Thymus (tissue), 11 donors: ENCODE data around the gene DOLPP1. TPM values are rescaled to one million over a fixed set of nuclear protein-coding genes. Genes with fewer than 3 reads are reported as not detected.

Experiments
- DNase-seq, 9 donors: peaks; one replicate each; pipeline ENCODE4 v3.0.0-alpha.2; 2013; ENCODE audit warnings: low spot score in 9 of 9, low read depth in 6 of 9, missing footprints in 1 of 9
- H3K27ac ChIP-seq, 2 donors: one replicate each; pipeline ENCODE4 v1.5.1; 2013; ENCODE audit warnings: control low read depth in 1 of 2, low read depth in 1 of 2, low read length in 1 of 2, mild to moderate bottlenecking in 1 of 2, moderate library complexity in 1 of 2
- H3K27me3 ChIP-seq, 2 donors: one replicate each; pipeline ENCODE4 v1.5.1; 2013; ENCODE audit warnings: low read length in 1 of 2; ENCODE audit not compliant: control insufficient read depth in 2 of 2, insufficient read depth in 1 of 2
- H3K36me3 ChIP-seq, 2 donors: one replicate each; pipeline ENCODE4 v1.5.1; 2013; ENCODE audit warnings: low read length in 1 of 2, mild to moderate bottlenecking in 1 of 2, moderate library complexity in 1 of 2; ENCODE audit not compliant: control insufficient read depth in 2 of 2, insufficient read depth in 2 of 2
- H3K4me1 ChIP-seq, 2 donors: one replicate each; pipeline ENCODE4 v1.5.1; 2013; ENCODE audit warnings: low read length in 2 of 2; ENCODE audit not compliant: control insufficient read depth in 2 of 2, insufficient read depth in 2 of 2
- H3K4me3 ChIP-seq, 2 donors: one replicate each; pipeline ENCODE4 v1.5.1; 2013; ENCODE audit warnings: low read length in 2 of 2, control low read depth in 1 of 2, mild to moderate bottlenecking in 1 of 2
- H3K9me3 ChIP-seq, 2 donors: one replicate each; pipeline ENCODE4 v1.5.1; 2013; ENCODE audit warnings: low read length in 1 of 2, mild to moderate bottlenecking in 1 of 2; ENCODE audit not compliant: control insufficient read depth in 2 of 2, insufficient read depth in 1 of 2
- WGBS: extraction: QIAGEN DNeasy Blood & Tissue Kit; methylation state at CpG from one replicate; pipeline ENCODE4 v1.1.7; 2013; 5-methylcytosine and 5-hydroxymethylcytosine counted together
- polyA plus RNA-seq: library from polyadenylated mRNA; stranded (reverse); fragments of 200-250 nt; gene quantifications from one replicate; pipeline ENCODE4 v1.2.3, GENCODE V29; 2013
- total RNA-seq: library from RNA; stranded (reverse); fragments of 120-200 nt; gene quantifications from one replicate; pipeline ENCODE4 v1.2.4, GENCODE V29; 2013
- donor health status: healthy.

DOLPP1 gene
- total and polyA plus RNA-seq, 2 donors, result 9.6 to 12.7 TPM

GRCh38 chr9:129078691-129079503, 2.0 kb upstream of the DOLPP1 start:
- peaks cover 2 to 7% of the 10 kb centered on the region in 2 donors for H3K36me3 ChIP-seq
- H3K9me3 ChIP-seq, result peaks cover 0 to 3% of the 10 kb centered on the region in 2 donors
- no peaks in the 10 kb centered on the region for H3K27me3 ChIP-seq
- DNase-seq, result no peak
- WGBS, result 91% methylated on average over 18 of the region's 18 CpGs
- H3K4me1 ChIP-seq, result peaks cover 10 to 22% of the 10 kb centered on the region in 2 donors
- no peak overlapping the region for H3K27ac ChIP-seq
- H3K4me3 ChIP-seq, result no peak overlapping the region

- Histone ChIP-seq H3K9me3 (peaks cover 0 to 3% of the 10 kb centered on the region in 2 donors), H3K27ac (no peak overlapping the region), H3K36me3 (peaks cover 8 to 16% of the 10 kb centered on the region in 2 donors), H3K4me3 (no peak overlapping the region), H3K27me3 (no peaks in the 10 kb centered on the region), H3K4me1 (peaks cover 10 to 22% of the 10 kb centered on the region in 2 donors)
- DNase-seq, result no peak
- WGBS, result 90% methylated on average over 13 of the region's 13 CpGs
Measured at GRCh38 chr9:129079829-129080228, 1.1 kb upstream of the DOLPP1 start.

- DNase-seq, result no peak
- WGBS, result 12% methylated on average over 12 of the region's 12 CpGs
- peaks cover 0 to 3% of the 10 kb centered on the region in 2 donors for H3K9me3 ChIP-seq
- H3K27ac ChIP-seq, result peak overlapping the region in 1 of 2 donors; percentile 0
- no peaks in the 10 kb centered on the region for H3K27me3 ChIP-seq
- H3K36me3 ChIP-seq, result peaks cover 12 to 20% of the 10 kb centered on the region in 2 donors
- peak overlapping the region; percentile 89 to 90 for H3K4me3 ChIP-seq
- H3K4me1 ChIP-seq, result peaks cover 10 to 22% of the 10 kb centered on the region in 2 donors
Measured at GRCh38 chr9:129080298-129080600, 662 bp upstream of the DOLPP1 start.

- H3K4me3 ChIP-seq, result peak overlapping the region; percentile 89 to 90
- WGBS, result 4% methylated on average over 30 of the region's 30 CpGs
- H3K9me3 ChIP-seq, result no peaks in the 10 kb centered on the region
- H3K27me3 ChIP-seq, result no peaks in the 10 kb centered on the region
- H3K27ac ChIP-seq, result peak overlapping the region; percentile 87 to 94
- H3K36me3 ChIP-seq, result peaks cover 24 to 32% of the 10 kb centered on the region in 2 donors
- H3K4me1 ChIP-seq, result peaks cover 10 to 22% of the 10 kb centered on the region in 2 donors
- no peak for DNase-seq
Measured at GRCh38 chr9:129081388-129081904, 535 bp downstream of the DOLPP1 start.

DNA sequence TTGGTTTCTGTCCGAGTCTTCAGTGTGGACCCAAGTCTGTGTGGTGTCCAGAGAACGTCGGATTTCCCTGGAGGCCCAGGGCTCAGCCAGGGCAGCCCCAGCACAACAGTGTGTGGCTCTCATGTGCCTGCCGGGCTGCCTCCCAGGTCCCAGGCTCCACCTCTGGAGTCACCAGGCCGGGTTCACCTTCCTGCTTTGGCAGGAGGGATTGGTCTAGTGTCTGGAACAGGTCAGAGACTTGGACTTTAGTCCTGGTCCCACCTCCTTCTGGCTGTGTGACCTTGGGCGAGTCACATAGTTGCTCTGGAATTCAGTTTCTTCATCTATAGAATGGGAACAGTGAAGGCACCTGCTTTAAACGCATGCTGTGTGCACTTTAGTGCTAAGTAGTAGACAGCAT, 3.2 kb downstream of the DOLPP1 start:
- peaks cover 43 to 56% of the 10 kb centered on the region in 2 donors for H3K36me3 ChIP-seq

DNA sequence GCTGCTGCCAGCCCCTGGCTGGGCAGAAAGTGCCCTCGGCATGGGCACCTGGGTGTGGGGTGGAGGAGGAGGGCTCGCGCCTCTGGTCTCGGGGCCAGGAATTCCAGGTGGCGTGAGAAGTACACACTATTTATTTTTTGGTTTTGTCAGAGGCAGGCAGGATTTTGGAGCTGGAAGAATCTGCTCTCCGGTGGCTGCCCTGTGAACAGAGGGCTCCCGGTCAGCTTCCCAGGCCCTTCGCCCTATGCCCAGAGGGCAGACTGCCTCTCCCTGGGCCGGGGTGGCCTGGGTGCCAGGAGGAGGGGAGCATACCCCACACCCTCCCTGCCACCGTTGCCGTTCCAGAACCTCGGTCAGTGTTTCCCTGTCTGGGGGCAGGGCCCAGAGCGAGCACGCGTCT, 8.3 kb downstream of the DOLPP1 start:
- 97% methylated on average over 15 of the region's 15 CpGs for WGBS
- Histone ChIP-seq H3K36me3 (peaks cover 55 to 63% of the 10 kb centered on the region in 2 donors), H3K4me1 (no peaks in the 10 kb centered on the region), H3K27ac (no peak overlapping the region), H3K4me3 (no peak overlapping the region), H3K27me3 (no peaks in the 10 kb centered on the region), H3K9me3 (no peaks in the 10 kb centered on the region)
- DNase-seq, result no peak

More for the DNA sequence above, 3.2 kb downstream of the DOLPP1 start:
- Histone ChIP-seq H3K27ac (no peak overlapping the region), H3K27me3 (no peaks in the 10 kb centered on the region), H3K4me3 (no peak overlapping the region), H3K4me1 (peaks cover 10 to 22% of the 10 kb centered on the region in 2 donors), H3K9me3 (no peaks in the 10 kb centered on the region)
- DNase-seq, result no peak
- WGBS, result 96% methylated on average over 7 of the region's 7 CpGs

DNA sequence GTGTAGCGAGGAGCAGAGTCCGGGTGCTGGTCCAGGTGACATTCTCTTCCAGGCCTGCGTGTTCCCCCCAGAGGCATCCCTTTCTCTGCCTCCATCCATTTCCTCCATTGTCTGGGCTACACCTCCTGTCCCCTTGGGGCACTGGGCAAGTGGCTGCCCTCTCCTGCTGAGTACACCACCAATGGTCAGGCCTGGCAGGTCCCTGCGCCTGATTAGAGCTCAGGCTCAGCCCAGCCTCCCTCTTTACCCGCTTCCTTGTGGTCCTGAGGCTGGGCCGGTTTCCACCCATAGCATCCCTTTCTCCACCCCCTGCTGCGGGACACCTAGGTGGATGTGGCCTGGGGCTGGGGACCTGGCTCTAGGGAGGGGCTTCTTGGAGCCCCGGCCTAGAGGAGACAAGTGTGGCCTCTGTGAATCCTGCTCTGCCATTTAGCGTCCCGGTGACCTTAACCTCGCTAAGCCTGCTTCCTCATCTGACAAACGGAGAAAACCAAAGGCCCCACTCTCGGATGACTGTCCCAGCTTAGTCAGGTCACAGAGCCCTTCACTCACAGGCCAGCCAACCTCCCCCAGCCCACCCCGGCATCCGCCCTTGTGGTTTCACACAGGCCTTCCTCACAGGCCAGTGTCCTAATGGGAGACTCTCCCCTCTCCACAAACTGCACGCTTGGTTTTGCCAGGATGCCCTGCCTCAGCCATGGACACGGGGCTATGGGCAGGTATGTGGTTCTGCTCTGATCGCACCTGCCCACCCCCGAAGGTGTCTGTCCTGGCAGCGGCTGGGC, 12.9 kb downstream of the DOLPP1 start:
- Histone ChIP-seq H3K9me3 (peaks cover 0 to 1% of the 10 kb centered on the region in 2 donors), H3K27ac (no peak overlapping the region), H3K4me3 (no peak overlapping the region), H3K27me3 (no peaks in the 10 kb centered on the region), H3K4me1 (no peaks in the 10 kb centered on the region), H3K36me3 (peaks cover 19 to 27% of the 10 kb centered on the region in 2 donors)
- DNase-seq, result no peak
- WGBS, result 91% methylated on average over 20 of the region's 20 CpGs

GRCh38 chr9:129094387-129095169, 13.7 kb downstream of the DOLPP1 start:
- H3K9me3 ChIP-seq, result peaks cover 0 to 1% of the 10 kb centered on the region in 2 donors
- no peaks in the 10 kb centered on the region for H3K4me1 ChIP-seq
- H3K4me3 ChIP-seq, result no peak overlapping the region
- 97% methylated on average over 13 of the region's 13 CpGs for WGBS
- H3K36me3 ChIP-seq, result peaks cover 11 to 19% of the 10 kb centered on the region in 2 donors
- H3K27me3 ChIP-seq, result no peaks in the 10 kb centered on the region
- no peak overlapping the region for H3K27ac ChIP-seq
- DNase-seq, result no peak
